Liver (tissue), 9 donors: ENCODE measurements around the gene VAT1. TPM values are rescaled to one million over a fixed set of nuclear protein-coding genes. Genes with fewer than 3 reads are reported as not detected.

Experiments
- DNase-seq: peaks from one replicate; pipeline ENCODE4 v3.0.0-alpha.2; 2017; ENCODE audit warnings: low spot score
- H3K27ac ChIP-seq, 2 donors: one replicate each; pipeline ENCODE4 v1.7.0; 2013; ENCODE audit warnings: inconsistent platforms in 2 of 2, low read length in 2 of 2, control low read depth in 1 of 2, low read depth in 1 of 2, mild to moderate bottlenecking in 1 of 2
- H3K27me3 ChIP-seq, 4 donors: one replicate each; pipeline versions ENCODE4 v1.6.1 to v1.7.0; 2013; ENCODE audit warnings: low read length in 3 of 4, inconsistent platforms in 1 of 4, mild to moderate bottlenecking in 1 of 4, moderate library complexity in 1 of 4; ENCODE audit not compliant: control insufficient read depth in 4 of 4, insufficient read depth in 4 of 4
- H3K36me3 ChIP-seq, 4 donors: one replicate each; pipeline versions ENCODE4 v1.6.1 to v1.7.0; 2013; ENCODE audit warnings: low read length in 3 of 4, mild to moderate bottlenecking in 3 of 4, low read depth in 1 of 4, moderate library complexity in 1 of 4; ENCODE audit not compliant: control insufficient read depth in 4 of 4, insufficient read depth in 3 of 4
- H3K4me1 ChIP-seq, 4 donors: one replicate each; pipeline versions ENCODE4 v1.6.1 to v1.7.0; 2013; ENCODE audit warnings: low read length in 3 of 4, mild to moderate bottlenecking in 3 of 4, moderate library complexity in 1 of 4; ENCODE audit not compliant: control insufficient read depth in 4 of 4, insufficient read depth in 4 of 4
- H3K4me3 ChIP-seq, 3 donors: one replicate each; pipeline versions ENCODE4 v1.6.1 to v1.7.0; 2013; ENCODE audit warnings: low read length in 3 of 3, control low read depth in 1 of 3, low read depth in 1 of 3, mild to moderate bottlenecking in 1 of 3
- H3K9ac ChIP-seq, 2 donors: one replicate each; pipeline ENCODE4 v1.7.0; 2013; ENCODE audit warnings: low read length in 2 of 2, mild to moderate bottlenecking in 2 of 2, moderate library complexity in 2 of 2, control low read depth in 1 of 2, low read depth in 1 of 2
- H3K9me3 ChIP-seq, 4 donors: one replicate each; pipeline versions ENCODE4 v1.6.1 to v1.7.0; 2013; ENCODE audit warnings: low read length in 3 of 4; ENCODE audit not compliant: control insufficient read depth in 4 of 4
- ATF3 ChIP-seq: IDR thresholded peaks from 2 replicates; pipeline ENCODE4 v1.6.1; 2016; ENCODE audit warnings: antibody characterized with exemption
- CTCF ChIP-seq: fragments of 150-350 bp; IDR thresholded peaks from 2 replicates; pipeline ENCODE4 v1.5.1; 2017; ENCODE audit warnings: improper control_type of control experiment, low read depth, low read length; ENCODE audit not compliant: missing input control
- EGR1 ChIP-seq, 2 donors: IDR thresholded peaks; 2 replicates each; pipeline ENCODE4 v1.6.1; 2016 to 2018; ENCODE audit warnings: antibody characterized with exemption in 2 of 2, low read depth in 2 of 2
- FOXA1 ChIP-seq: IDR thresholded peaks from 2 replicates; pipeline ENCODE4 v1.6.1; 2016; ENCODE audit warnings: antibody characterized with exemption
- FOXA2 ChIP-seq: IDR thresholded peaks from 2 replicates; pipeline ENCODE4 v1.6.1; 2016; ENCODE audit warnings: antibody characterized with exemption
- NR2F2 ChIP-seq: IDR thresholded peaks from 2 replicates; pipeline ENCODE4 v1.6.1; 2016; ENCODE audit warnings: antibody characterized with exemption
- RAD21 ChIP-seq, 2 donors: IDR thresholded peaks; 2 replicates each; pipeline ENCODE4 v1.6.1; 2016; ENCODE audit warnings: antibody characterized with exemption in 2 of 2, mild to moderate bottlenecking in 2 of 2
- REST ChIP-seq: IDR thresholded peaks from 2 replicates; pipeline ENCODE4 v1.6.1; 2016; ENCODE audit warnings: antibody characterized with exemption, mild to moderate bottlenecking
- SP1 ChIP-seq: IDR thresholded peaks from 2 replicates; pipeline ENCODE4 v1.6.1; 2018; ENCODE audit warnings: antibody characterized with exemption, mild to moderate bottlenecking
- TAF1 ChIP-seq: conservative IDR thresholded peaks from 2 replicates; pipeline ENCODE4 v1.6.1; 2016; ENCODE audit warnings: antibody characterized with exemption, mild to moderate bottlenecking
- whole genome bisulfite sequencing: extraction: QIAGEN DNeasy Blood & Tissue Kit; methylation state at CpG from one replicate; pipeline ENCODE4 v1.1.7; 2013; 5-methylcytosine and 5-hydroxymethylcytosine counted together
- polyA plus RNA-seq, 2 donors: library from polyadenylated mRNA; stranded (reverse) in 1 of 2; unstranded in 1 of 2; fragments of 200-250 nt in 1 of 2; fragments of >200 nt in 1 of 2; fragmentation: Nextera tagmentation in 1 of 2; extraction: Ambion mirVana in 1 of 2; gene quantifications; one replicate each; pipeline versions ENCODE4 v1.2.1 to v1.2.3, GENCODE V29; 2013 to 2015
- total RNA-seq, 2 donors: library from RNA; depleted of rRNA; stranded (reverse); fragments of >200 nt; gene quantifications; one replicate each; pipeline ENCODE4 v1.2.3, GENCODE V29; 2014
- donor health status: healthy.
- donor health status: healthy.
- donor health status: healthy.
- donor health status: healthy.
- donor health status: healthy.

The VAT1 gene
- total and polyA plus RNA-seq, 4 donors = 16.3 to 38.8 (median 25.4) TPM

- no peak for DNase-seq
- Histone ChIP-seq H3K27ac (peak overlapping the region; percentile 18 to 55), H3K36me3 (peaks cover 0 to 28% (median 10%) of the 10 kb centered on the region in 4 donors), H3K4me3 (no peak overlapping the region), H3K9ac (no peak overlapping the region), H3K27me3 (no peaks in the 10 kb centered on the region), H3K9me3 (no peaks in the 10 kb centered on the region), H3K4me1 (peaks cover 0 to 17% (median 11%) of the 10 kb centered on the region in 4 donors)
- TF ChIP-seq ATF3 = no peak
- TF ChIP-seq TAF1 = no peak
- TF ChIP-seq FOXA1 = no peak
- TF ChIP-seq CTCF = no peak
- no peak for TF ChIP-seq FOXA2
- no peak for TF ChIP-seq EGR1 (IDR thresholded peaks at IDR 0.05; ENCODE audit: low read depth in 2 of 2)
- no peak for TF ChIP-seq SP1
- WGBS = 83% methylated on average over 8 of the region's 8 CpGs
Measured at GRCh38 chr17:43014649-43015542, 7.3 kb downstream of the VAT1 start.

- peaks cover 0 to 11% (median 9%) of the 10 kb centered on the region in 4 donors for H3K4me1 ChIP-seq
- no peaks in the 10 kb centered on the region for H3K27me3 ChIP-seq
- H3K4me3 ChIP-seq = no peak overlapping the region
- no peaks in the 10 kb centered on the region for H3K9me3 ChIP-seq
- no peak overlapping the region for H3K9ac ChIP-seq
- H3K27ac ChIP-seq = no peak overlapping the region
- H3K36me3 ChIP-seq = peaks cover 0 to 28% (median 10%) of the 10 kb centered on the region in 4 donors
- WGBS = 88% methylated on average over 12 of the region's 12 CpGs
- DNase-seq = no peak
- TF ChIP-seq SP1 (no peak), NR2F2 (no peak), RAD21 (IDR thresholded peaks at IDR 0.05) (no peak), REST (no peak)
Measured at GRCh38 chr17:43014020-43014648, 8.1 kb downstream of the VAT1 start.
